ENCODE measurements around the gene PLEKHM3.

DNA sequence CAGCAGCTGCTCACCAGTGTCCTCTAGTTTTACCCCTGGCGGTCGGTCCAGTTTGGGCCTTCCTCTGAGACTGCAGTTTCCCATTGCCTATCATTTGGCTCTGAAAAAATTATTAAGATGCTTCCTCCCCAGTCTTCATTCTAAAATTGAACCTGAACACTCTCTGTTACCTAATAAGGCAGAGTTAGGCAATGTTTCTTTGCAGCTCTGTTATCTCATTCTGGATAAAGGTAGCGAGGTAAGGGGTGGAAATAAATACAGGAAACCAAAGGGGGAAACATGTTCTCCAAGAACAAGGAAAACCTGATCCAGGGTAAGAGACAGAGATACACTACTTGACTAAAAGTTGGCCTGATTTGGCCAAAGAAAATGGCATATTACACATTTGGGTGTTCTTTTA, 164.6 kb downstream of the PLEKHM3 start:
- TF ChIP-seq, protein P1, sequence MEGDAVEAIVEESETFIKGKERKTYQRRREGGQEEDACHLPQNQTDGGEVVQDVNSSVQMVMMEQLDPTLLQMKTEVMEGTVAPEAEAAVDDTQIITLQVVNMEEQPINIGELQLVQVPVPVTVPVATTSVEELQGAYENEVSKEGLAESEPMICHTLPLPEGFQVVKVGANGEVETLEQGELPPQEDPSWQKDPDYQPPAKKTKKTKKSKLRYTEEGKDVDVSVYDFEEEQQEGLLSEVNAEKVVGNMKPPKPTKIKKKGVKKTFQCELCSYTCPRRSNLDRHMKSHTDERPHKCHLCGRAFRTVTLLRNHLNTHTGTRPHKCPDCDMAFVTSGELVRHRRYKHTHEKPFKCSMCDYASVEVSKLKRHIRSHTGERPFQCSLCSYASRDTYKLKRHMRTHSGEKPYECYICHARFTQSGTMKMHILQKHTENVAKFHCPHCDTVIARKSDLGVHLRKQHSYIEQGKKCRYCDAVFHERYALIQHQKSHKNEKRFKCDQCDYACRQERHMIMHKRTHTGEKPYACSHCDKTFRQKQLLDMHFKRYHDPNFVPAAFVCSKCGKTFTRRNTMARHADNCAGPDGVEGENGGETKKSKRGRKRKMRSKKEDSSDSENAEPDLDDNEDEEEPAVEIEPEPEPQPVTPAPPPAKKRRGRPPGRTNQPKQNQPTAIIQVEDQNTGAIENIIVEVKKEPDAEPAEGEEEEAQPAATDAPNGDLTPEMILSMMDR (IDR thresholded peaks at IDR 0.05): no peak
- TF ChIP-seq POLR2AphosphoS5 (IDR thresholded peaks at IDR 0.05) (no peak), POLR2A (IDR thresholded peaks at IDR 0.05) (no peak)
